Measurements from ENCODE around the gene CENPM.

CENPM gene

GRCh38 chr22:41982865-41983264 lies 35.9 kb upstream of the CENPM start:
- Histone ChIP-seq H3K9me3 (ENCODE audit: insufficient read depth, low read length) (no peaks in the 10 kb centered on the region), H3K36me3 (ENCODE audit: insufficient read depth, insufficient read length, low read length) (no peaks in the 10 kb centered on the region), H3K9ac (ENCODE audit: insufficient read length, low read depth) (no peak overlapping the region), H3K4me1 (ENCODE audit: insufficient read depth, insufficient read length) (peaks cover under 1% of the 10 kb centered on the region), H3K27me3 (ENCODE audit: insufficient read depth, insufficient read length) (peaks cover 8% of the 10 kb centered on the region), H3K4me3 (ENCODE audit: insufficient read length, low read depth) (no peak overlapping the region)
- TF ChIP-seq ZNF274 (IDR thresholded peaks at IDR 0.05; ENCODE audit: low read depth, low read length) (no peak), SUZ12 (IDR thresholded peaks at IDR 0.05; ENCODE audit: extremely low read depth, insufficient read depth, insufficient read length) (no peak), YY1 (IDR thresholded peaks at IDR 0.05; ENCODE audit: insufficient read depth, insufficient read length) (no peak)
- no peak for DNase-seq (ENCODE audit: low read depth, low spot score)

GRCh38 chr22:41979423-41980250 lies 32.7 kb upstream of the CENPM start:
- DNase-seq (ENCODE audit: low read depth, low spot score) = no peak
- Histone ChIP-seq H3K4me1 (ENCODE audit: insufficient read depth, insufficient read length) (peaks cover 6% of the 10 kb centered on the region), H3K27me3 (ENCODE audit: insufficient read depth, insufficient read length) (peaks cover 36% of the 10 kb centered on the region), H3K4me3 (ENCODE audit: insufficient read length, low read depth) (no peak overlapping the region), H3K36me3 (ENCODE audit: insufficient read depth, insufficient read length, low read length) (no peaks in the 10 kb centered on the region), H3K9me3 (ENCODE audit: insufficient read depth, low read length) (no peaks in the 10 kb centered on the region), H3K9ac (ENCODE audit: insufficient read length, low read depth) (no peak overlapping the region)
- TF ChIP-seq YY1 (IDR thresholded peaks at IDR 0.05; ENCODE audit: insufficient read depth, insufficient read length) (no peak), ZNF274 (IDR thresholded peaks at IDR 0.05; ENCODE audit: low read depth, low read length) (no peak), SUZ12 (IDR thresholded peaks at IDR 0.05; ENCODE audit: extremely low read depth, insufficient read depth, insufficient read length) (no peak)

GRCh38 chr22:41978732-41979131 lies 31.8 kb upstream of the CENPM start:
- H3K27me3 ChIP-seq (ENCODE audit: insufficient read depth, insufficient read length) = peaks cover 36% of the 10 kb centered on the region
- H3K4me3 ChIP-seq (ENCODE audit: insufficient read length, low read depth) = no peak overlapping the region
- H3K36me3 ChIP-seq (ENCODE audit: insufficient read depth, insufficient read length, low read length) = no peaks in the 10 kb centered on the region
- H3K4me1 ChIP-seq (ENCODE audit: insufficient read depth, insufficient read length) = peaks cover 6% of the 10 kb centered on the region
- TF ChIP-seq SUZ12 (IDR thresholded peaks at IDR 0.05; ENCODE audit: extremely low read depth, insufficient read depth, insufficient read length) (no peak), ZNF274 (IDR thresholded peaks at IDR 0.05; ENCODE audit: low read depth, low read length) (no peak), YY1 (IDR thresholded peaks at IDR 0.05; ENCODE audit: insufficient read depth, insufficient read length) (no peak)
- H3K9me3 ChIP-seq (ENCODE audit: insufficient read depth, low read length) = no peaks in the 10 kb centered on the region
- no peak overlapping the region for H3K9ac ChIP-seq (ENCODE audit: insufficient read length, low read depth)
- no peak for DNase-seq (ENCODE audit: low read depth, low spot score)

GRCh38 chr22:41976961-41977566 lies 30.1 kb upstream of the CENPM start:
- H3K9ac ChIP-seq (ENCODE audit: insufficient read length, low read depth) = peak overlapping the region; percentile 79
- DNase-seq (ENCODE audit: low read depth, low spot score) = no peak

GRCh38 chr22:41976070-41976901 lies 29.3 kb upstream of the CENPM start:
- peaks cover 6% of the 10 kb centered on the region for H3K4me1 ChIP-seq (ENCODE audit: insufficient read depth, insufficient read length)
- no peak for DNase-seq (ENCODE audit: low read depth, low spot score)
- TF ChIP-seq SUZ12 (IDR thresholded peaks at IDR 0.05; ENCODE audit: extremely low read depth, insufficient read depth, insufficient read length) = no peak
- no peak for TF ChIP-seq ZNF274 (IDR thresholded peaks at IDR 0.05; ENCODE audit: low read depth, low read length)
- TF ChIP-seq YY1 (IDR thresholded peaks at IDR 0.05; ENCODE audit: insufficient read depth, insufficient read length) = no peak
- peaks cover 4% of the 10 kb centered on the region; the same call in 1 of the 2 replicates for H3K9me3 ChIP-seq (ENCODE audit: insufficient read depth, low read length)
- H3K27me3 ChIP-seq (ENCODE audit: insufficient read depth, insufficient read length) = peaks cover 48% of the 10 kb centered on the region
- H3K36me3 ChIP-seq (ENCODE audit: insufficient read depth, insufficient read length, low read length) = no peaks in the 10 kb centered on the region
- peak overlapping the region; percentile 36 for H3K4me3 ChIP-seq (ENCODE audit: insufficient read length, low read depth)
- H3K9ac ChIP-seq (ENCODE audit: insufficient read length, low read depth) = no peak overlapping the region

More at GRCh38 chr22:41976961-41977566, 30.1 kb upstream of the CENPM start:
- peak overlapping the region; percentile 59 for H3K4me3 ChIP-seq (ENCODE audit: insufficient read length, low read depth)
- H3K36me3 ChIP-seq (ENCODE audit: insufficient read depth, insufficient read length, low read length) = no peaks in the 10 kb centered on the region
- peaks cover 6% of the 10 kb centered on the region for H3K4me1 ChIP-seq (ENCODE audit: insufficient read depth, insufficient read length)
- H3K9me3 ChIP-seq (ENCODE audit: insufficient read depth, low read length) = no peaks in the 10 kb centered on the region
- TF ChIP-seq ZNF274 (IDR thresholded peaks at IDR 0.05; ENCODE audit: low read depth, low read length) (no peak), SUZ12 (IDR thresholded peaks at IDR 0.05; ENCODE audit: extremely low read depth, insufficient read depth, insufficient read length) (no peak)
- H3K27me3 ChIP-seq (ENCODE audit: insufficient read depth, insufficient read length) = peaks cover 43% of the 10 kb centered on the region

- no peak for DNase-seq (ENCODE audit: low read depth, low spot score)
- Histone ChIP-seq H3K9me3 (ENCODE audit: insufficient read depth, low read length) (peaks cover 7% of the 10 kb centered on the region; the same call in 1 of the 2 replicates), H3K4me1 (ENCODE audit: insufficient read depth, insufficient read length) (peaks cover 6% of the 10 kb centered on the region), H3K27me3 (ENCODE audit: insufficient read depth, insufficient read length) (peaks cover 54% of the 10 kb centered on the region), H3K4me3 (ENCODE audit: insufficient read length, low read depth) (no peak overlapping the region), H3K36me3 (ENCODE audit: insufficient read depth, insufficient read length, low read length) (no peaks in the 10 kb centered on the region), H3K9ac (ENCODE audit: insufficient read length, low read depth) (no peak overlapping the region)
- TF ChIP-seq SUZ12 (IDR thresholded peaks at IDR 0.05; ENCODE audit: extremely low read depth, insufficient read depth, insufficient read length) (no peak), ZNF274 (IDR thresholded peaks at IDR 0.05; ENCODE audit: low read depth, low read length) (no peak), YY1 (IDR thresholded peaks at IDR 0.05; ENCODE audit: insufficient read depth, insufficient read length) (no peak)
These were observed 28.5 kb upstream of the CENPM start for GRCh38 chr22:41975299-41976069.
